Astrocyte of the cerebellum (primary cell): ENCODE data around the gene LIFR.

ENCODE experiments used
- DNase-seq: peaks from one replicate; pipeline ENCODE4 v3.0.0-alpha.2; 2011; ENCODE audit warnings: low read depth
- H3K4me3 ChIP-seq: 2 replicates; pipeline ENCODE4 v1.5.1; 2011; ENCODE audit warnings: mild to moderate bottlenecking, low read depth, low read length, moderate library complexity
- in situ Hi-C: cut with HindIII; loops from 2 replicates; pipeline ENCODE4 v1.10.0; 2017; ENCODE audit warnings: low sequenced_read_pairs
- TF ChIP-seq, protein P1 (sequence below): IDR thresholded peaks from 2 replicates; pipeline ENCODE4 v1.5.1; 2012; ENCODE audit warnings: low read length, low read depth, moderate library complexity, mild to moderate bottlenecking; ENCODE audit errors: missing control alignments

Gene LIFR

DNA sequence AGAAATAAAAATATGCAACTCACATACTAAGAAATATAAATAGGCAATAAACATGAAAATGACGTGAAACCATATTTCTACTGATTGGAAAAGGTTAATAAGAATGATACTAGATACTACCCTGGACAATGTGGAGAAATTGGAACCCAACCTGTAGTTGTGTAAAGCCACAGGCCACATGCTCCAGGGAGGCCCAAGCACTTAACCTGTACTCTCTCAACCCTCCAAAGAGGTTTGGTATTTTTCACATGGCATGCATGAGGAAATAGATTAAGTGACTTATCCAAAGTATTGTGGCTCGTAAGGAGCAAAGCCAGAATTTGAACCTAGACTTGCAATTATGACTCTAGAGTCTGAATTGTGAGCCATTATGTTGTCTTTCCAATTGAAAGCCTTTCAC is 13.4 kb downstream of the LIFR start:
- no peak for DNase-seq
- no peak overlapping the region for H3K4me3 ChIP-seq
- in situ Hi-C loops = no loop called here
- TF ChIP-seq, protein P1, sequence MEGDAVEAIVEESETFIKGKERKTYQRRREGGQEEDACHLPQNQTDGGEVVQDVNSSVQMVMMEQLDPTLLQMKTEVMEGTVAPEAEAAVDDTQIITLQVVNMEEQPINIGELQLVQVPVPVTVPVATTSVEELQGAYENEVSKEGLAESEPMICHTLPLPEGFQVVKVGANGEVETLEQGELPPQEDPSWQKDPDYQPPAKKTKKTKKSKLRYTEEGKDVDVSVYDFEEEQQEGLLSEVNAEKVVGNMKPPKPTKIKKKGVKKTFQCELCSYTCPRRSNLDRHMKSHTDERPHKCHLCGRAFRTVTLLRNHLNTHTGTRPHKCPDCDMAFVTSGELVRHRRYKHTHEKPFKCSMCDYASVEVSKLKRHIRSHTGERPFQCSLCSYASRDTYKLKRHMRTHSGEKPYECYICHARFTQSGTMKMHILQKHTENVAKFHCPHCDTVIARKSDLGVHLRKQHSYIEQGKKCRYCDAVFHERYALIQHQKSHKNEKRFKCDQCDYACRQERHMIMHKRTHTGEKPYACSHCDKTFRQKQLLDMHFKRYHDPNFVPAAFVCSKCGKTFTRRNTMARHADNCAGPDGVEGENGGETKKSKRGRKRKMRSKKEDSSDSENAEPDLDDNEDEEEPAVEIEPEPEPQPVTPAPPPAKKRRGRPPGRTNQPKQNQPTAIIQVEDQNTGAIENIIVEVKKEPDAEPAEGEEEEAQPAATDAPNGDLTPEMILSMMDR = no peak

DNA sequence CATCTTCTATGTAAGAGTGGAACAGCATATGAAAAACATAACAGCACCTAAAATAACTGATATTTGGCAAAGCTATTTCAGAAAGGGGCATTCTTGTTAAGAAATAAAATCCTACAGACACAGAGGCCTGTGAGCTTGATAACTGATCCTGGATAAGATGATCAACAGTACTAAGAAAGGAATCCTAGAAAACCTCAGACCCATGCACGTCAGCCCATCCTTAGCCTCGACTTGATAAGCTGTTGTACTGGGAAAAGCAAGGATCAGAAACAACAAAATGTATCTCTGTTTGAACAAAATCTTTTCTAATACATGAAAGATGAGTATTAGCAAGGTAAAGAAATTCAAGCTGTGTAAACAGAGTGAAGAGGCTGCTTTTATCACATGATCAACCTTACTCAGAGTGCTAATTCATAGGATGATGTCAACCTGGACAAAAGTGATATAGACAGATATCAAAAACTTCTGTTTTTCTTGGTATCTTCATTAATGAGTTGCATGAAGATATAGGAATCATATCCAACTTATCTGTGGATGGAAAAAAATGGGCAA is 15.2 kb downstream of the LIFR start:
- TF ChIP-seq, protein P1 = no peak
- no peak for DNase-seq
- in situ Hi-C loops = no loop called here
- H3K4me3 ChIP-seq = no peak overlapping the region

DNA sequence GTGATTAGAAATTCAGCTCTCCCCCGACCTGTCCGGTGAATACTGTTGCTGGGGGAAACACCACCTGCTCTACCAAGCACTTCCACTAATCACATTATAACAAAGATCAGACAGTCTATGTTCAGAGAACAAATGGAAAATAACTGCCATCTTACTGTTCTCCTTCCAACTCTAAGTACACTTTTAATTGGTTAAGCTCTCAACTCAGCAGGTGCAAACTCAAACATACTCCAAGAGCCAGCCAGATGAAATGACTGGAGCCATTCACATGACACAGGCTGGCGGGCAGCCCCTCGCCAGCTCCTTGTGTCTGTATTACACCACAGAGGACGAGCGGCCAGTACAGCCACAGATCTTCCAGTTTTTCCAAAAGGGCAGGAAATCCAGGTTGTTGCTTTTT is 16.1 kb downstream of the LIFR start:
- TF ChIP-seq, protein P1 = no peak
- H3K4me3 ChIP-seq = no peak overlapping the region
- no peak for DNase-seq
- in situ Hi-C loops = no loop called here

DNA sequence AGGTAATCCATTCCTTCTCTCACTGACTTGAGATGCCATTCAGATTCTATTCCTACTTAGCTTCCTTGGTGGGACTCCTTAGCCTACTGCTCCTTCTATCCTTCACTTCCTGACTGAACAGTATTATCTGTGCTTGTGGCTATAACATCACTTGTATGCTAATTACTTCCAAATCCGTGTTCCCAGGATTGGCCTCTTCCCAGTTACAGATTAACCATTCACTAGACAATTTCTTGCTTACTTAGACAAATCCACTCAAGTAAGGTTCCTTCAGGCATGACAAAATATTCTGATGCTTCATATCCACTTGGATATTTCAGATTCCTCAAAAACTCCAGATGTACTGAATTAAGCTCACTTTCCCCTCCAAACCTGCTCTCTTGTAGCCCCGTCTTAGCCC is 18.3 kb downstream of the LIFR start:
- in situ Hi-C loops = no loop called here
- no peak for DNase-seq
- TF ChIP-seq, protein P1 = no peak
- no peak overlapping the region for H3K4me3 ChIP-seq

DNA sequence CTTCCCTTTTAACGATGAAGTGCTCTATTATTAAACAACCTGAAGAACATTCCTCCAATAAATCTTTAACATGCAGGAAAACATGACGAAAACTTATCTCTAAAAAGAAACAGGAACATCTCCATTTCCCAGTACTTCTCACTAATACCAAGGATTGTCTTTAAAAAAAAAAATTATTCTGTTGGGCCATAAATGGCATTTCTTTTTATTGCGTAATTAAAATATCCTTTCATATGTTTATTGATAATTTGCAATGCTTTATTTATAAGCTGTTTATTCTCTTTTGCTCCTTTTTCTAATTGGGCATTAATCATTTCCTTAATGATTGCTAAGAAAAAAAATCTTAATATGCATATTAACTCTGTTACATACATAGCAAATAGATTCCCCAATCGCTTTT is 18.9 kb downstream of the LIFR start:
- no peak overlapping the region for H3K4me3 ChIP-seq
- no peak for DNase-seq
- in situ Hi-C loops = no loop called here
- TF ChIP-seq, protein P1 = no peak

DNA sequence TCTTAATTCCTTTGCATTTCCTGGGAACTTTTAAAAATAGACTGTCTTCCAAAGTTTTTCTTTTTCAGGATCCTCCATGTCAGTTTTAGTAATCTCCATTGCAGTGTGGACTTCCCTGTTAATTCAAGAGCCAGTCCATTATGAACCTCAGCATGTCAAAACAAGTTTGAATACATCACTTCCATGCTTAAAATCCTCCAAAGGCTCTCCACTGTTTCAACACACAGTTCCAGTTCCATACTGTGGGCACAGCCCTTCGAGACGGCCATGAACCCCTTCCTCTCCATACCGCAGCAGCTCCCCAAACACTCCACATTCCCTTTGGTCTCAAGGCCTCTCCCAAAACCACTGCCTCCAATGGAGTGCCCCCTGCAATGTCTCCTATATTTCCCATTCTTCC is 19.5 kb downstream of the LIFR start:
- in situ Hi-C loops = no loop called here
- H3K4me3 ChIP-seq = no peak overlapping the region
- DNase-seq = no peak
- TF ChIP-seq, protein P1 = no peak

DNA sequence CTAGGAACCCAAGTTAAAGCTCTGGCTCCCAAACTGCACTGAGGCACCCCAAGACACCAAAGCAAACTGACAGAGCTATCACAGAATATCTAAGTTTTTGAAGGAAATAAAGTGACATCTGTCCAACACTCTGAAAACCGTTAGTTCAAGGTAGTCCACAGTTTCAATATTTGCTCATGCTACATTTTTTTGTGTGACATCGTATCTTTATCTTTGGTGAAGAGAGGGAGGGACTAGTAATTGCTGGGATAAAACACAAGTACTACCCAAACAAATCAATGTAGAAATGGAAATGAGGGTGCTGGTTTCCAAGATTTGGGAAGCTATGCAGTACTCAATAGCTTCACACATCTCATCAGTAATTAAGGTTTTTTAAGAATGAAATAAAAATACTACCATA is 20.6 kb downstream of the LIFR start:
- TF ChIP-seq, protein P1 = no peak
- no peak for DNase-seq
- in situ Hi-C loops = no loop called here
- H3K4me3 ChIP-seq = no peak overlapping the region
